ENCODE data around the gene BUB3.

- TF ChIP-seq CTCF (IDR thresholded peaks at IDR 0.05) (no peak), POLR2A (IDR thresholded peaks at IDR 0.05) (no peak)
Observed at GRCh38 chr10:123109466-123109865, 44.7 kb upstream of the BUB3 start.

Data from thyroid gland (tissue), 4 donors.